22Rv1 (cell line): ENCODE results near the gene RAB3C.

Experiments used
- ZFX ChIP-seq: fragments of 450-650 bp; IDR thresholded peaks from 2 replicates; pipeline ENCODE4 v1.6.1; 2017; ENCODE audit warnings: antibody characterized with exemption, borderline replicate concordance
- TF ChIP-seq, protein P1 (sequence below): fragments of 450-650 bp; IDR thresholded peaks from 2 replicates; pipeline ENCODE4 v1.5.1; 2017; ENCODE audit warnings: mild to moderate bottlenecking

- TF ChIP-seq, protein P1, sequence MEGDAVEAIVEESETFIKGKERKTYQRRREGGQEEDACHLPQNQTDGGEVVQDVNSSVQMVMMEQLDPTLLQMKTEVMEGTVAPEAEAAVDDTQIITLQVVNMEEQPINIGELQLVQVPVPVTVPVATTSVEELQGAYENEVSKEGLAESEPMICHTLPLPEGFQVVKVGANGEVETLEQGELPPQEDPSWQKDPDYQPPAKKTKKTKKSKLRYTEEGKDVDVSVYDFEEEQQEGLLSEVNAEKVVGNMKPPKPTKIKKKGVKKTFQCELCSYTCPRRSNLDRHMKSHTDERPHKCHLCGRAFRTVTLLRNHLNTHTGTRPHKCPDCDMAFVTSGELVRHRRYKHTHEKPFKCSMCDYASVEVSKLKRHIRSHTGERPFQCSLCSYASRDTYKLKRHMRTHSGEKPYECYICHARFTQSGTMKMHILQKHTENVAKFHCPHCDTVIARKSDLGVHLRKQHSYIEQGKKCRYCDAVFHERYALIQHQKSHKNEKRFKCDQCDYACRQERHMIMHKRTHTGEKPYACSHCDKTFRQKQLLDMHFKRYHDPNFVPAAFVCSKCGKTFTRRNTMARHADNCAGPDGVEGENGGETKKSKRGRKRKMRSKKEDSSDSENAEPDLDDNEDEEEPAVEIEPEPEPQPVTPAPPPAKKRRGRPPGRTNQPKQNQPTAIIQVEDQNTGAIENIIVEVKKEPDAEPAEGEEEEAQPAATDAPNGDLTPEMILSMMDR: no peak
- TF ChIP-seq ZFX: no peak
These were observed 212.0 kb downstream of the RAB3C start for GRCh38 chr5:58794875-58795274.
